ENCODE measurements around the gene OR2J1.

- TF ChIP-seq CTCF (IDR thresholded peaks at IDR 0.05) (no peak), POLR2A (IDR thresholded peaks at IDR 0.05; ENCODE audit: low read depth) (no peak), POLR2AphosphoS5 (IDR thresholded peaks at IDR 0.05) (no peak), EP300 (IDR thresholded peaks at IDR 0.05) (no peak)
These were observed 18.0 kb upstream of the OR2J1 start for GRCh38 chr6:29081312-29081711.

Data from esophagus muscularis mucosa (tissue), 4 donors.